ENCODE data around the gene IFIT3. TPM values are rescaled to one million over a fixed set of nuclear protein-coding genes. Genes with fewer than 3 reads are reported as not detected.

The IFIT3 gene
- total and polyA plus RNA-seq, 2 of the 8 experiments (the other 6 are each of a cell fraction or from before 2014, with no cell fraction given), result 0.12 to 0.84 TPM

GRCh38 chr10:89347701-89348457 lies 20.1 kb downstream of the IFIT3 start:
- ChIA-PET CTCF (ENCODE audit: partially characterized antibody) (interaction anchor here (1.4 to 3.8 kb wide), 2 partner anchors 21 to 48 kb away, joined by 3 to 21 read pairs; no protein-coding TSS in a partner anchor), POLR2A (ENCODE audit: partially characterized antibody) (interaction anchor here (0.9 kb wide), 2 partner anchors 76 to 86 kb away, joined by 3 read pairs; no protein-coding TSS in a partner anchor)
- H3K4me2 ChIP-seq (ENCODE audit: insufficient read depth in 1 of 2, low read depth in 2 of 2, low read length in 2 of 2), result peak overlapping the region in 1 of 2 experiments; percentile 24; a peak in 1 of 4 replicates

More at GRCh38 chr10:89347701-89348457, 20.1 kb downstream of the IFIT3 start:
- Histone ChIP-seq H3K14ac (ENCODE audit: insufficient read length) (no peak overlapping the region), H2BK5ac (ENCODE audit: low read depth, low read length) (peak overlapping the region; percentile 86; the same call in 1 of the 2 replicates), H3K23ac (ENCODE audit: insufficient read length) (no peak overlapping the region), H3K36me3 (ENCODE audit: control insufficient read depth in 2 of 4, insufficient read depth in 4 of 4, low read length in 3 of 4) (no peaks in the 10 kb centered on the region), H2BK15ac (ENCODE audit: low read length) (no peak overlapping the region), H4K8ac (ENCODE audit: extremely low read depth, insufficient read depth, low read length) (0 out of 2 replicates have a peak overlapping the region, but pooled peaks have one; percentile 11), H4K20me1 (replicated peaks in 1 of 2; ENCODE audit: control insufficient read depth in 1 of 2, insufficient read depth in 2 of 2, low read length in 2 of 2) (no peaks in the 10 kb centered on the region), H2BK12ac (ENCODE audit: low read depth, low read length) (peak overlapping the region; percentile 93; the same call in 1 of the 2 replicates), H3K79me2 (ENCODE audit: control insufficient read depth in 1 of 2, insufficient read depth in 2 of 2, low read length in 2 of 2) (no peaks in the 10 kb centered on the region), H3K4me1 (replicated peaks in 1 of 4; ENCODE audit: control insufficient read depth in 3 of 4, insufficient read depth in 4 of 4, low read length in 3 of 4) (peaks cover 7 to 27% (median 22%) of the 10 kb centered on the region in 4 experiments; a peak in 6 of 7 replicates), H3K56ac (replicated peaks; ENCODE audit: insufficient read length, low read depth, low read length) (no peak overlapping the region), H2BK120ac (replicated peaks; ENCODE audit: low read depth, low read length) (peak overlapping the region; percentile 88), H3K4ac (replicated peaks; ENCODE audit: insufficient read length, low read depth, low read length) (no peak overlapping the region), H2AK5ac (ENCODE audit: low read depth, low read length) (no peak overlapping the region), H3K27ac (ENCODE audit: low read depth, low read length) (no peak overlapping the region), H2BK20ac (ENCODE audit: low read length) (peak overlapping the region; percentile 91; the same call in 1 of the 2 replicates), H3K18ac (ENCODE audit: extremely low read depth, low read length) (no peak overlapping the region), H4K5ac (ENCODE audit: insufficient read length, low read depth, low read length) (peak overlapping the region; percentile 52), H3K27me3 (replicated peaks in 1 of 4; ENCODE audit: control insufficient read depth in 3 of 4, extremely low read depth in 1 of 4, insufficient read depth in 3 of 4, low read length in 3 of 4) (no peaks in the 10 kb centered on the region), H4K91ac (replicated peaks; ENCODE audit: insufficient read length, low read length) (peak overlapping the region; percentile 50), H3K4me3 (ENCODE audit: extremely low read depth in 1 of 4, insufficient read depth in 2 of 4, low read depth in 3 of 4, low read length in 4 of 4) (no peak overlapping the region), H3K9ac (replicated peaks in 1 of 4; ENCODE audit: extremely low read depth in 1 of 4, low read depth in 3 of 4, low read length in 3 of 4) (no peak overlapping the region), H3K79me1 (ENCODE audit: low read depth, low read length) (no peaks in the 10 kb centered on the region), H3K9me3 (ENCODE audit: insufficient read depth in 2 of 2, low read depth in 1 of 2, low read length in 1 of 2) (no peaks in the 10 kb centered on the region), H3K23me2 (ENCODE audit: low read depth, low read length) (no peaks in the 10 kb centered on the region), H2AFZ (ENCODE audit: low read length) (no peak overlapping the region)
- no peak for DNase-seq (ENCODE audit: low read depth in 1 of 2, low spot score in 2 of 2)
- TF ChIP-seq BACH1 (IDR thresholded peaks at IDR 0.05; ENCODE audit: low read length), result no peak
- TF ChIP-seq SIN3A (conservative IDR thresholded peaks at IDR 0.05 in 1 of 2, IDR thresholded peaks at IDR 0.05 in 1 of 2; ENCODE audit: low read depth in 1 of 2, low read length in 2 of 2), result no peak
- no peak for TF ChIP-seq SRF (IDR thresholded peaks at IDR 0.05; ENCODE audit: low read depth, low read length)
- no peak for TF ChIP-seq POLR2AphosphoS5 (IDR thresholded peaks at IDR 0.05; ENCODE audit: low read depth, low read length)
- TF ChIP-seq GTF2F1 (IDR thresholded peaks at IDR 0.05; ENCODE audit: borderline replicate concordance, low read depth, low read length), result no peak
- FAIRE-seq, result no peak
- WGBS, 2 experiments (ENCODE audit: extremely low coverage in 1 of 2, insufficient coverage in 1 of 2, insufficient read length in 1 of 2, insufficient replicate concordance in 2 of 2, low coverage in 1 of 2, low lambda C conversion rate in 2 of 2, missing lambda C conversion rate in 1 of 2), result 82% methylated on average over 7 of the region's 7 CpGs; no CpG with 5 or more reads in 1 of the 2 experiments
